Epithelial cell of prostate (primary cell): ENCODE measurements around the gene CELF5.
"Not testable (repeated sequence)": the region's sequence is repeated elsewhere in the genome, so short reads cannot be mapped to it uniquely, and the experiment has no call there.

ENCODE experiments used
- DNase-seq: peaks from one replicate; pipeline ENCODE4 v3.0.0-alpha.2; 2011; ENCODE audit warnings: low read depth, low spot score
- H3K27ac ChIP-seq: fragments of 450-650 bp; 2 replicates; pipeline ENCODE4 v1.5.1; 2017; ENCODE audit warnings: mild to moderate bottlenecking

Gene CELF5

GRCh38 chr19:3189702-3190469 lies 34.6 kb upstream of the CELF5 start:
- no peak for DNase-seq
- H3K27ac ChIP-seq = no peak overlapping the region

DNA sequence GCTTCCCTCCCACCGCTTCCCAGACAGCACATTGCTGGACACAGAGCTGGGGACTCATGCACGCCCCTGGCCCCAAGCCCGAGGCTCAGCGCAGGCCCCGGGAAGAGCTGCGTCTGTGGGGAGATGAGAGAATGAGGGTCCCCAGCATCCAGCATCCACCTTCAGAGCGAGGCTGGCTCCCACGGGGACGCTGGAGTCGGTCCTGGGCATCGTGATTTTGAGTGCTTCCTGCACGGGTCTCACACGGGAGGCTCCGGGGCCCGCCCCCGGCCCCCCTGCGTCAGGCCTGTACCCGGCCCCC lies 34.0 kb upstream of the CELF5 start:
- no peak for DNase-seq
- H3K27ac ChIP-seq = no peak overlapping the region

GRCh38 chr19:3190921-3191805 lies 33.3 kb upstream of the CELF5 start:
- DNase-seq = no peak
- H3K27ac ChIP-seq = no peak overlapping the region

- not testable (repeated sequence) for H3K27ac ChIP-seq, DNase-seq
These were observed 32.7 kb upstream of the CELF5 start for GRCh38 chr19:3191806-3192104.

GRCh38 chr19:3192228-3192635 lies 32.2 kb upstream of the CELF5 start:
- no peak for DNase-seq
- no peak overlapping the region for H3K27ac ChIP-seq

GRCh38 chr19:3192684-3193083 lies 31.8 kb upstream of the CELF5 start:
- no peak overlapping the region for H3K27ac ChIP-seq
- DNase-seq = no peak

DNA sequence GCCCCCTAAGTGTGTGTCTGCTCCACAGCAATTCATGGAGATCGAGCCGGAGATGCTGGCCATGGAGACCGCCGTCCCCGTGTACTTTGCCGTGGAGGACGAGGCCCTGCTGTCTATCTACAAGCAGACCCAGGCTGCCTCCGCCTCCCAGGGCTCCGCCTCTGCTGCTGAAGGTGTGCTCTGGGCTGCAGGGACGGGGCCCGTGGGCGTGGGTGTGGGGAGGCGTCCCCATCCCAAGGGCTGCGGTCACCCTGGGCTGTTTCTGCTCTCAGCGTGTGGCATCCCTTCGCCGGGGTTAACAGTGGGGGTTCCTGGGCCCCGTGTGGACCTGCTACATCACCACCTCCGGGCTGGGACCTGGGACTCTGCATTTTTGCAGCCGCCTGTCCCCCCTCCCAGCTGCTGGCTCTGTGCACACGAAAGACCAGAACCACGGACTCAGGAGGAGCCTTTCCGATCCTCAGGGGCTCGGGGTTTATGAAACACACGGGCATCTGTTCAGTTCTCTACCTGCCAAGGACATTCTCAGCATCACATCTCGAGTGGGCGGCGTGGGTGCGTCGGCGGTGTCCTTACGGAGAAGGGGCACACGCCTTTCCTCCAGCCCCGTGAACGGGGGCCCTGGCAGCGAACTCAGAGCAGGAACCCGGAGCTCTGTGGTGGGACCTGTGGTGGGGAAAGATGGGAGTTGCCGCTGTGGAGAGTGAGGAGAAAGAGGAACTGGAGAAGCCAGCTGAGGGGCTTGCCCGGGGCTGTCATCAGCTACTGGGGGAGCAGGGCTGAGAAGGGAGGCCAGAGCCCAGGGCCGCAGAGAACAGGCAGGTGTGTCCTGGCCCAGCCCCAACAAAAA lies 31.0 kb upstream of the CELF5 start:
- no peak overlapping the region for H3K27ac ChIP-seq

DNA sequence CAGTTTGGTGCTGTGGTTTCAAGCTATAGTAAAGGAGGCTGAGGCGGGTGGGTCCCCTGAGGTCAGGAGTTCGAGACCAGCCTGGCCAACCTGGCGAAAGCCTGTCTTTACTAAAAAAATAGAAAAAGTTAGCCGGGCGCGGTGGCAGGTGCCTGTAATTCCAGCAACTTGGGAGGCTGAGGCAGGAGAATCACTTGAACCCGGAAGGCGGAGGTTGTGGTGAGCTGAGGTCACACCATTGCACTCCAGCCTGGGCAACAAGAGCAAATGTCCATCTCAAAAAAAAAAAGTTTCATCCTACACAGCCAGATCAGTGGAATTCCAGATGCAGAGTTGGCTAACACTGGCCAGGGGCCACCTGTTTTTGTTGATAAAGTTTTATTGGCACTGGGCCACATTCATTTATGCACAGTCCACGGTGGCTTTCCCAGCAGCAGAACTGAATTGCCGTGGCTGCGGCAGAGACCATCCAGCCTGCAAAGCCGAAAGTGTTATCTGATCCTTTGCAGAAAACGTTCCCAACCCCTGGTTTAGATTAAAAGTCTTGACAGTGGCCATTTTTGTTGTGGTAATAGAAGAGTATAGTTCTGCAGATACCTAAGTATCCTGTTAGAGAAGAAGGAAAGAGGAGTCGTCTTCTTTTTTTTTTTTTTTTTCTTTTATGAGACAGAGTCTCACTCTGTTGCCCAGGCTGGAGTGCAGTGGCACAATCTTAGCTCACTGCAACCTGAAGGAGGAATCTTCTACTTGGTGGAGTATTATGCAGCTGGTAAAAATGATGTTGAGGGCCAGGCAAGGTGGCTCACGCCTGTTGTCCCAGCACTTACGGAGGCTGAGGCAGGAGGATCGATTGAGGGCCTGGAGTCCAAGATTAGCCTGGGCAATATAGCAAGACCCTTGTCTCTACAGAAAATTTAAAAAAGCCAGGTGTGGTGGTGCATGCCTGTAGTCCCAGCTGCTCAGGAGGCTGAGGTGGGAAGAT lies 30.1 kb upstream of the CELF5 start:
- DNase-seq = no peak
- no peak overlapping the region for H3K27ac ChIP-seq

More for the DNA sequence above, 31.0 kb upstream of the CELF5 start:
- DNase-seq = no peak

- H3K27ac ChIP-seq = no peak overlapping the region
- DNase-seq = no peak
These were observed 28.2 kb upstream of the CELF5 start for GRCh38 chr19:3196064-3196932.

GRCh38 chr19:3196933-3197205 lies 27.6 kb upstream of the CELF5 start:
- no peak overlapping the region for H3K27ac ChIP-seq
- no peak for DNase-seq

GRCh38 chr19:3198901-3199700 lies 25.4 kb upstream of the CELF5 start:
- DNase-seq = no peak

GRCh38 chr19:3201072-3201700 lies 23.3 kb upstream of the CELF5 start:
- DNase-seq = no peak

More at GRCh38 chr19:3198901-3199700, 25.4 kb upstream of the CELF5 start:
- no peak overlapping the region for H3K27ac ChIP-seq

GRCh38 chr19:3201911-3202310 lies 22.6 kb upstream of the CELF5 start:
- no peak overlapping the region for H3K27ac ChIP-seq
- DNase-seq = no peak

More at GRCh38 chr19:3201072-3201700, 23.3 kb upstream of the CELF5 start:
- no peak overlapping the region for H3K27ac ChIP-seq

GRCh38 chr19:3202346-3202745 lies 22.1 kb upstream of the CELF5 start:
- no peak overlapping the region for H3K27ac ChIP-seq
- no peak for DNase-seq

- not testable (repeated sequence) for H3K27ac ChIP-seq
These were observed 21.6 kb upstream of the CELF5 start for GRCh38 chr19:3202895-3203294.

GRCh38 chr19:3203805-3204645 lies 20.4 kb upstream of the CELF5 start:
- no peak overlapping the region for H3K27ac ChIP-seq
- DNase-seq = no peak

More at GRCh38 chr19:3202895-3203294, 21.6 kb upstream of the CELF5 start:
- DNase-seq = not testable (repeated sequence)
